ENCODE data around the gene ELOVL5. TPM values are rescaled to one million over a fixed set of nuclear protein-coding genes. Genes with fewer than 3 reads are reported as not detected.
A peak's percentile ranks its signal among the peaks of the same experiment; 100 is the strongest.

ELOVL5 gene
- total RNA-seq, 3 donors from 2014 or later (not counting 1 experiment from before 2014, with no cell fraction given), result 72.1 to 99.5 (median 73.7) TPM

GRCh38 chr6:53353624-53354023, 4.9 kb upstream of the ELOVL5 start:
- H3K9me3 ChIP-seq (ENCODE audit: control insufficient read depth, insufficient read depth, low read length), result no peaks in the 10 kb centered on the region
- peaks cover 9% of the 10 kb centered on the region for H3K4me1 ChIP-seq (ENCODE audit: control insufficient read depth, insufficient read depth, low read length)
- 97% methylated on average over 1 of the region's 1 CpG for WGBS (ENCODE audit: insufficient coverage)
- no peaks in the 10 kb centered on the region for H3K27me3 ChIP-seq (ENCODE audit: control insufficient read depth, insufficient read depth, low read length)
- Mint-ChIP-seq H3K4me3 (no peak overlapping the region), H3K9me3 (no peaks in the 10 kb centered on the region), H3K27ac (no peak overlapping the region), H3K27me3 (ENCODE audit: low read depth in 2 of 2) (peaks cover 8 to 11% of the 10 kb centered on the region in 2 donors), H3K4me1 (peaks cover 14 to 17% of the 10 kb centered on the region in 2 donors), H3K36me3 (no peaks in the 10 kb centered on the region)
- no peak overlapping the region for H3K27ac ChIP-seq (ENCODE audit: low read length)
- intact Hi-C loops (cut with micrococcal nuclease), result loop anchor here (10.0 kb wide), 1 partner anchor 1069 kb away; the partner anchor contains the start of gene MCM3
- DNase-seq, result no peak
- no peak for ATAC-seq
- no peak for TF ChIP-seq CTCF (IDR thresholded peaks at IDR 0.05)
- no peaks in the 10 kb centered on the region for H3K36me3 ChIP-seq (ENCODE audit: control insufficient read depth, insufficient read depth, low read length)
- H3K4me3 ChIP-seq (ENCODE audit: low read length), result no peak overlapping the region

GRCh38 chr6:53352360-53352759, 3.6 kb upstream of the ELOVL5 start:
- H3K4me3 Mint-ChIP-seq, result no peak overlapping the region
- intact Hi-C loops (cut with micrococcal nuclease), result loop anchor here (10.0 kb wide), 1 partner anchor 1068 kb away; the partner anchor contains the start of gene MCM3
- WGBS (ENCODE audit: insufficient coverage), result 96% methylated on average over 3 of the region's 3 CpGs
- H3K27me3 ChIP-seq (ENCODE audit: control insufficient read depth, insufficient read depth, low read length), result no peaks in the 10 kb centered on the region
- no peaks in the 10 kb centered on the region for H3K9me3 Mint-ChIP-seq
- no peak overlapping the region for H3K4me3 ChIP-seq (ENCODE audit: low read length)
- H3K36me3 ChIP-seq (ENCODE audit: control insufficient read depth, insufficient read depth, low read length), result no peaks in the 10 kb centered on the region
- ATAC-seq (no peak), DNase-seq (no peak)
- H3K36me3 Mint-ChIP-seq, result no peaks in the 10 kb centered on the region
- peaks cover 9 to 12% of the 10 kb centered on the region in 2 donors for H3K4me1 Mint-ChIP-seq
- no peak overlapping the region for H3K27ac ChIP-seq (ENCODE audit: low read length)
- H3K27me3 Mint-ChIP-seq (ENCODE audit: low read depth in 2 of 2), result peaks cover 8 to 11% of the 10 kb centered on the region in 2 donors
- H3K9me3 ChIP-seq (ENCODE audit: control insufficient read depth, insufficient read depth, low read length), result no peaks in the 10 kb centered on the region
- TF ChIP-seq CTCF (IDR thresholded peaks at IDR 0.05), result no peak
- no peak overlapping the region for H3K27ac Mint-ChIP-seq
- peaks cover 4% of the 10 kb centered on the region for H3K4me1 ChIP-seq (ENCODE audit: control insufficient read depth, insufficient read depth, low read length)

GRCh38 chr6:53349209-53349693, 501 bp upstream of the ELOVL5 start:
- H3K36me3 Mint-ChIP-seq, result no peaks in the 10 kb centered on the region
- no peak for TF ChIP-seq CTCF (IDR thresholded peaks at IDR 0.05)
- Histone ChIP-seq H3K27ac (ENCODE audit: low read length) (peak overlapping the region; percentile 96), H3K4me1 (ENCODE audit: control insufficient read depth, insufficient read depth, low read length) (peaks cover 15% of the 10 kb centered on the region), H3K4me3 (ENCODE audit: low read length) (peak overlapping the region; percentile 90), H3K36me3 (ENCODE audit: control insufficient read depth, insufficient read depth, low read length) (no peaks in the 10 kb centered on the region), H3K27me3 (ENCODE audit: control insufficient read depth, insufficient read depth, low read length) (no peaks in the 10 kb centered on the region), H3K9me3 (ENCODE audit: control insufficient read depth, insufficient read depth, low read length) (no peaks in the 10 kb centered on the region)
- intact Hi-C loops (cut with micrococcal nuclease), result loop anchor here (1.0 to 10.0 kb wide), 5 partner anchors 10 to 354 kb away; partner anchors contain the start of gene GSTA4
- peak overlapping the region; percentile 74 to 95 for H3K27ac Mint-ChIP-seq
- DNase-seq (no peak), ATAC-seq (no peak)
- H3K27me3 Mint-ChIP-seq (ENCODE audit: low read depth in 2 of 2), result peaks cover 8 to 11% of the 10 kb centered on the region in 2 donors
- no peaks in the 10 kb centered on the region for H3K9me3 Mint-ChIP-seq
- H3K4me3 Mint-ChIP-seq, result peak overlapping the region; percentile 91
- peaks cover 37 to 42% of the 10 kb centered on the region in 2 donors for H3K4me1 Mint-ChIP-seq
- WGBS (ENCODE audit: insufficient coverage), result 2% methylated on average over 13 of the region's 15 CpGs
